Measurements from ENCODE around the gene RAD51B.

RAD51B gene

GRCh38 chr14:68307790-68308168 lies 488.2 kb downstream of the RAD51B start:
- DNase-seq (ENCODE audit: low read depth), result no peak

DNA sequence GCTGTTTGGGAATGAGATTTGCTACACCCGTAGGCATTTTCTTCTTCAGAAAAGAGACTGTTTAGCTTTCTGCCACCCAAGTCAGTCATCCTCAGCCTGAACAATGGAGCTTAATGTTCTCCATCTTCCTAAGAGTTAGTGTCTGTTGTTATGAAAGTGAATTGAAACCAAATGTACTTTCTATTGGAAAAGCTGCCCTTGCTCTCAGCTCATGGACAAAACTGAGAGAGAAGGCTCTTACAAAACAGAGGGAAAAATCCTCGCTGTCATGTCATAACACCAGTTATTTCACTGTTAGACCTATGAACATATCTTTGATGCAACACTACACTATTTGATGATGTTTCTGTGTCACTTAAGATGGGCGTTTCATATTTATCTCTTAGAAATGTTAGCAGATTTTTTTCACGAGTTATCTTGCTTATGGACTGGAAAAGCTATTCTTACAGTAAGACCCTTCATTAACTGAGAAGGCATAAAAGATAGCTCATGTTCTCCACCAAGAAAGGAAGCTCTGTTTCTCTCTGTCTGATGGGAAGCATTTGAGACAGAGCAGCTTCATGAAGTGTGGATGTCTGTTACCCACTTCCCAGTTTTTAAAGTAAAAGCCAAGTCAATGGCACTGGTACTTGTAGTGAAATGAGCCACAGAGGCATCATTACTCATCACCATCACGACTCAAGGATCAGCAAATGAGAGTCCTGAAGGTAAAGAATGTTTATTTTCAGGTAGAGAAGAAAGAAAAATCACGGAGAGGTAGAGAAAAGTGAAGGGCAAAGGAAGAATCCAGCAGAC lies 489.3 kb downstream of the RAD51B start:
- DNase-seq (ENCODE audit: low read depth), result no peak

DNA sequence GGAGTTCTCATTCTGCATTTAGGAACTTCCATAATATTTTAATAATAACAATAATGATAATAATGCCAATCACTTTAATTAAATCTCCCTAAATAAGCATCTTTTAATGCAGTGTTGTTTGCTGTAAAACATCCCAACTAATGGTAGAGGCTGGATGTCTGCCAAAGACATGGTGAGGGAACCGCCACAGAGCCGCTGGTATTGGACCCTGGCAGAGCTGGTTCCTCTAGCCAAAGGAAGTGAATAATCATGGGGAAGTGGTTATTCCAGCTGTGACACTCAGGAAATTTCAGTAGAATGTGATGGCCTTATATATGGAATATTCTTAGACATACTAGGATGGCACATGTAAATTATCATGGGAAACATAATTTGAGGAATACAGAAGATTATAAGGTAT lies 490.0 kb downstream of the RAD51B start:
- no peak for DNase-seq (ENCODE audit: low read depth)

DNA sequence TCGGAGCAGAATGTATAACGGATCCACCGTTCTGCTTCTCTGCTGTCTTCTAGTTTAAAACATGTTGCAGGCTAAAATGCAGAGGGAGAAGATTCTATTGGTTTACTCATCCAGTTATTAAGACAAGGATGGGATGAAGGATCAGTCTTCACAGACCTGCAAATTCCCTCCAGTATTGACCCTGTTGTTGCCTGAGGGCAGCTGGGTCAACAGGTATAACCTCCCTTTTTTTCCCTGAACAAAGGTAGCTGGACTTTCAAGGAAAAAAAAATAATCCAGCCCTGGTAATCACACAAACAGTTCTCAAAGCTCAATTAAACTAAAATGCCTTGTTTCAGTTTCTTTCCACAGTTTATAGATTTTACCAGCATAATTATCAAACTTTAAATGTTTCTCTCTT lies 492.7 kb downstream of the RAD51B start:
- no peak for DNase-seq (ENCODE audit: low read depth)

GRCh38 chr14:68312884-68313610 lies 493.5 kb downstream of the RAD51B start:
- DNase-seq (ENCODE audit: low read depth), result no peak

GRCh38 chr14:68314642-68315041 lies 495.1 kb downstream of the RAD51B start:
- DNase-seq (ENCODE audit: low read depth), result no peak

- DNase-seq (ENCODE audit: low read depth), result no peak
Measured at GRCh38 chr14:68315081-68315480, 495.5 kb downstream of the RAD51B start.

- DNase-seq (ENCODE audit: low read depth), result no peak
Measured at GRCh38 chr14:68316078-68316868, 496.7 kb downstream of the RAD51B start.

- DNase-seq (ENCODE audit: low read depth), result no peak
Measured at GRCh38 chr14:68317239-68317638, 497.7 kb downstream of the RAD51B start.

DNA sequence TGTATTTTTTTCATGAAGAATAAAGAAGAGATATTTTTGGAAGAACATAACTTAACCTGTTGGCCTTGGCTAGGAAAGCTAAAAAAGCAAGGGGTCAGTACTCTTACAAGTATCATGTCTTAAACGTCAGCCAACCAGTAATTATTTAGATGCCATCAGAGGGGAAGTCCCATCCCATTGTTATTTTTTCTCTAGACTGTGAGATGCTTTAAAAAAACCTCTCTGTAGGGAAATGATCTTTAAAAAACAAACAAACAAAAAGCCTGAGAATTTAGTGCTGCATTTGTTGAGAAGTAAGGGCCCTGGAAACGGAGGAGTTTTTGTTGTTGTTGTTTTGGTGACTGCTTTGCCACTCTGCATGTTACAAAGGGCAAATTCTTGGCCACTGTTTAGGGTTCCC lies 499.2 kb downstream of the RAD51B start:
- no peak for DNase-seq (ENCODE audit: low read depth)

DNA sequence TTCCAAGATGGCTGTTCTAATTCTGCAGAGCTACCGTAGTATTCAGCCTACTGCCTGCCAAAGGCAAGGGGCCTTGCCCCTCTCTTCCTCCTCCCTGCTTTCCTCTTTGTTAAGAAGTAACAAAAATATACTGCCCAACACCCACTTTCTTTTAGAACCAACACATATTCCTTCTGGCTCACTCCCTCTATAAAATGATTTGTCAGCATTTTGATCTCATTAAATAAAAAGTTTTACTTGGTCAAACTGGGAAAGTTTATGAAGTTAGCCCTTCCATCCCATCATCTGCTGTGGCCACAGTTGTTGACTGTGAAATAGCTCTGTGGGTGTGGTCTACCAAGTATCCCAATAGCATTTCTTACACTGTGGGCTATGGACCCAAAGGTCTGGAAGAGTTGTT lies 500.9 kb downstream of the RAD51B start:
- no peak for DNase-seq (ENCODE audit: low read depth)

DNA sequence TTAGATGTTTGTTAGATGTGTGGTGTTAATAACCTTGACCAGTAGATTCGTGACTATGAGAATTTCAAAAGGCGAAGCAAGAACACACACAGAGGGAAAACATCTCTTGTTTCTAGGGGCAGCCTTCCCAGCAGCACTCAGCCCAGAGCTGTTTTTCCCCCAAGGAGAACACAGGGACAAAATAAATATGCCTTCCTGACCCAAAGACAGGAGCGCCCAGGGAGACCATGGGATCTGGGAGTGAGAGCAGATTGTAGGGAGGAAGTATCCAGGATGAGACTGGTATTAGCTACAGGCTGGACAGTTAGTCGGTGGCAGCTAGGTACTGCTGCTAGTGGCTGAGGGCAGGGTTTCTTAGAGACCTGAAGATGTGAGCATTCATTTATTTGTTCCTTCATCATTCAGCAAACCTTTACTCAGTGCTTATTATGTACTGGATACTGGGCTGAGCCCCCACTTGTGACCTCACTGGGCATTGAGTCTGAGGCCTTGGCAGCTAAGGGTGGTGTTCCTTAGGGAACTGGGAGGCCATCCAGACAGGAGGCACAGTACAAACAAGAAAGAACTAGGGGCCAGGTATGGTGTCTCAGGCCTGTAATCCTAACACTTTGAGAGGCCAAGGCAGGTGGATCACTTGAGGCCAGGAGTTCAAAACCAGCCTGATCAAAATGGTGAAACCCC lies 503.5 kb downstream of the RAD51B start:
- DNase-seq (ENCODE audit: low read depth), result no peak

- DNase-seq (ENCODE audit: low read depth), result no peak
Measured at GRCh38 chr14:68325267-68325807, 505.8 kb downstream of the RAD51B start.

DNA sequence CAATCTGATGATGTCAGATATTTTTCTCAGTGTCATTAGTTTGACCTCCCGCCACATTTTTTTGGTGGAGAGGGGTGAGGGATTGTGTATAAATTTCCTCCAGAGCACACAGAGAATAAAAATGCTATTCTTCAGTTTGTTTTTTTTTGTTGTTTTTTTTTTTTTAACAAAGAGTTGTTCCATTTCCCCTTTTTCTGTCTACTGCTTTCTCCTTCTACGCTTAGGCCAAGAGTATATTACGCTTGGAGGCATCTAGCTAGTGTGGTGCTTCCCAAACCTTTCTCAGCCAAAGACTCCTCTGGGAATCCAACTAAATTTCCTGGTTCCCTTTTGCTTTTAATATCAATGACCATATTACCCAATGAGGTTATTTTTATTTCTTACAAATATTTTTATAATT lies 507.7 kb downstream of the RAD51B start:
- DNase-seq (ENCODE audit: low read depth), result no peak

GRCh38 chr14:68328509-68328908 lies 508.9 kb downstream of the RAD51B start:
- DNase-seq (ENCODE audit: low read depth), result no peak

- no peak for DNase-seq (ENCODE audit: low read depth)
Measured at GRCh38 chr14:68331426-68331825, 511.8 kb downstream of the RAD51B start.

- no peak for DNase-seq (ENCODE audit: low read depth)
Measured at GRCh38 chr14:68331991-68332390, 512.4 kb downstream of the RAD51B start.

GRCh38 chr14:68333262-68333661 lies 513.7 kb downstream of the RAD51B start:
- DNase-seq (ENCODE audit: low read depth), result no peak

DNA sequence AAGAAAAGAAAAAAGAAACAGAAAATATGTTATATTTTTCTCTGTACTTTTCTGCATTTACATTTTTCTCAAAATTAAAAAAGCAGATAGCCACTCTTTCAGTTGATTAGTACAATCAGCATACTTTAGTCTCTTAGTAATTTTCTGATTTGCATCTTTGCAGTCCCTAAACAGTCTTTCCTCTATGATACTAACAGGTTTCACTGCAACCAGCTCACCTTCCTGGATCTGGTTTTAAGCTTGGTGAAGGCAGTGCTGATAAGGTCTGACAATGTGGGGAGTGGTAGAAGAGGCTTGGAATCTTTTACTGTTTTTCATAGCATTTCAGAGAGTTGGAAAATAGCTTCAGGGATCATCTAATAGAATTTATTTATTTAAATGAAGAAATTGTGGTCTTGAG lies 515.7 kb downstream of the RAD51B start:
- DNase-seq (ENCODE audit: low read depth), result no peak

DNA sequence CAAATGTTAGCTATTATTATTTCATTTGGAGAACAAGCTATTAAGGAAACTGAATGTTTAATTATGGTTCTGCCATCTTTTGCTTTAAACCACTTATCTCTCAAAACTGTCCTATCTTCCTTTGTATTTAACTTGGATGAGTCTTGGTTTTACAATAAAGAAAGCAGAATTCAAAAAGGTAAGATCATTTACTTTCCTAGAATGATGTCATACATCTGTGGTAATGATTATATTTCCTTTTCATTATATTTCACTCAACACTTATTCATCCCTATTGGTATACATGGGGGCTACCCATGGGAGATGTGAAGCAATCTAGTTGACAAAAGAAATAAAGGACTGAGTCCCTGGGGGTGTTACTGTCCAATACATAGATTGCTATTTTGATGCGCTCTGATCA lies 516.6 kb downstream of the RAD51B start:
- no peak for DNase-seq (ENCODE audit: low read depth)

DNA sequence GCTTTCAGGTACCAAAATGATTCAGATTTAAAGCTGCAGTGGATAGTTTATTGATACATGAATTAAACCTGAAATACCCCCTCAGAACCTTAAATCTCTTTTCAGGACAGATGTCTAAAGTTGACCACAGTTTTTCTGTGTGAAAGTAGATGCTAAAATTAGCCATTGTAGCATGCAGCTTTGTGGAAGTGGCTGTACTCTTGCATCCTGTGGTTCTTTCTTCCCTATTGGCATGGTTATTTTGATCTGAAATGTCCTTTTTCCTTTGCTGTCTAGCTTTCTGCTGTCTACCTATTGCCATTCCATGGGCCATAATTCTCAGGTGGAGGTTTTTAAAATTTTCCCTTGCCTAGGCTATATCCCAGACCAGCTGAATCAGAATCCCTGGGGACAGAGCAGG lies 517.7 kb downstream of the RAD51B start:
- DNase-seq (ENCODE audit: low read depth), result no peak

- DNase-seq (ENCODE audit: low read depth), result no peak
Measured at GRCh38 chr14:68340262-68340661, 520.7 kb downstream of the RAD51B start.

Measured in stimulated activated CD4-positive, alpha-beta T cell treated with anti-CD3 and anti-CD28 coated beads, Interleukin-2, amount 100 ng/mL, for 4 hours (primary cell).